Midbrain (tissue), 1 donor: ENCODE results near the gene FAM78A.

Experiments
- DNase-seq: peaks from one replicate; lab custom pipeline; 2025; lab: John Stamatoyannopoulos, UW

The FAM78A gene

GRCh38 chr9:131276094-131276888 lies at the start of gene FAM78A:
TSS of gene FAM78A (minus strand) at chr9:131276510. CDS start at chr9:131276179, 331 bp downstream.
- DNase-seq = no peak

GRCh38 chr9:131324736-131325679 lies 48.7 kb upstream of the FAM78A start:
- no peak for DNase-seq

- no peak for DNase-seq
Measured at GRCh38 chr9:131323629-131324028, 47.3 kb upstream of the FAM78A start.

- DNase-seq = no peak
Measured at GRCh38 chr9:131320031-131320685, 43.8 kb upstream of the FAM78A start.

- no peak for DNase-seq
Measured at GRCh38 chr9:131319486-131319885, 43.2 kb upstream of the FAM78A start.

- DNase-seq = no peak
Measured at GRCh38 chr9:131318231-131319085, 42.1 kb upstream of the FAM78A start.

- no peak for DNase-seq
Measured at GRCh38 chr9:131312822-131313770, 36.8 kb upstream of the FAM78A start.

GRCh38 chr9:131312246-131312645 lies 35.9 kb upstream of the FAM78A start:
- DNase-seq = no peak

GRCh38 chr9:131310833-131311554 lies 34.7 kb upstream of the FAM78A start:
- no peak for DNase-seq

GRCh38 chr9:131309530-131310276 lies 33.4 kb upstream of the FAM78A start:
- DNase-seq = no peak

- no peak for DNase-seq
Measured at GRCh38 chr9:131308906-131309529, 32.7 kb upstream of the FAM78A start.

GRCh38 chr9:131308452-131308851 lies 32.1 kb upstream of the FAM78A start:
- no peak for DNase-seq

- DNase-seq = no peak
Measured at GRCh38 chr9:131307974-131308373, 31.7 kb upstream of the FAM78A start.

- no peak for DNase-seq
Measured at GRCh38 chr9:131306397-131307004, 30.2 kb upstream of the FAM78A start.

GRCh38 chr9:131304676-131305355 lies 28.5 kb upstream of the FAM78A start:
- DNase-seq = no peak

- no peak for DNase-seq
Measured at GRCh38 chr9:131303381-131304321, 27.3 kb upstream of the FAM78A start.
